ENCODE results near the gene GABRR1. TPM values are rescaled to one million over a fixed set of nuclear protein-coding genes. Genes with fewer than 3 reads are reported as not detected.

The GABRR1 gene
- total RNA-seq, 1 experiment from 2014 or later, result not detected

Other genes with a start within 250 kb of the GABRR1 start
- 10.9 and 15.3 TPM in 2 replicates for gene PNRC1, start 136.6 kb downstream of the GABRR1 start, total RNA-seq (2014; rRNA removed; shearing (Covaris generic))
- 0.10 and 0.34 TPM in 2 replicates for gene SRSF12, start 99.3 kb downstream of the GABRR1 start, total RNA-seq (2014; rRNA removed; shearing (Covaris generic))
- 29.8 and 30.6 TPM in 2 replicates for gene PM20D2, start 71.3 kb downstream of the GABRR1 start, total RNA-seq (2014; rRNA removed; shearing (Covaris generic))
- gene GABRR2, start 97.9 kb upstream of the GABRR1 start, total RNA-seq (2014; rRNA removed; shearing (Covaris generic)), result not detected in 2 replicates
- gene UBE2J1, start 135.4 kb upstream of the GABRR1 start, total RNA-seq (2014; rRNA removed; shearing (Covaris generic)), result 36.5 and 39.4 TPM in 2 replicates
- 33.5 and 38.3 TPM in 2 replicates for gene RRAGD, start 194.9 kb upstream of the GABRR1 start, total RNA-seq (2014; rRNA removed; shearing (Covaris generic))
- gene ANKRD6, start 215.8 kb upstream of the GABRR1 start, total RNA-seq (2014; rRNA removed; shearing (Covaris generic)), result 7.9 and 10.7 TPM in 2 replicates

All from A172 (cell line).